SK-MEL-5 (cell line): ENCODE results near the gene PSMD1. TPM values are rescaled to one million over a fixed set of nuclear protein-coding genes. Genes with fewer than 3 reads are reported as not detected.
A peak's percentile ranks its signal among the peaks of the same experiment; 100 is the strongest.
"Not testable (repeated sequence)": the region's sequence is repeated elsewhere in the genome, so short reads cannot be mapped to it uniquely, and the experiment has no call there.

ENCODE experiments used
- DNase-seq: peaks from one replicate; pipeline ENCODE4 v3.0.0-alpha.2; 2016; ENCODE audit warnings: low read depth, low spot score
- in situ Hi-C: cut with HindIII; loops from 2 replicates; pipeline ENCODE4 v1.10.0; 2016; ENCODE audit warnings: low sequenced_read_pairs, high pct_unique_total_duplicates, low pct_unique_long_range_greater_than_20kb
- polyA plus RNA-seq, 2 experiments: library from polyadenylated mRNA; depleted of rRNA; stranded (reverse); fragments of >200 nt; gene quantifications; 2 replicates each; pipeline ENCODE4 v1.2.3, GENCODE V29; 2015
- total RNA-seq: library from RNA; depleted of rRNA; stranded (reverse); fragments of >200 nt; shearing (Covaris generic); gene quantifications from 2 replicates; pipeline ENCODE4 v1.2.3, GENCODE V29; 2014; rRNA removed

The PSMD1 gene
- total RNA-seq: 108 and 114 TPM in 2 replicates
- polyA plus RNA-seq (2015; cell fraction: cytosol; rRNA removed): 83.3 and 95.4 TPM in 2 replicates
- 86.2 and 101 TPM in 2 replicates for polyA plus RNA-seq (2015; cell fraction: nucleus; rRNA removed)

- in situ Hi-C loops: no loop called here
- DNase-seq: peak; percentile 92
Observed at GRCh38 chr2:231056453-231057416, at the start of gene PSMD1. PSMD1 (plus strand) TSS chr2:231056867; CDS start chr2:231057026, 159 bp downstream.

GRCh38 chr2:231007286-231008098 is 49.2 kb upstream of the PSMD1 start:
- no peak for DNase-seq
- in situ Hi-C loops: no loop called here

GRCh38 chr2:231008131-231008530 is 48.5 kb upstream of the PSMD1 start:
- in situ Hi-C loops: no loop called here
- DNase-seq: no peak

GRCh38 chr2:231009236-231009919 is 47.3 kb upstream of the PSMD1 start:
- no peak for DNase-seq
- in situ Hi-C loops: no loop called here

GRCh38 chr2:231010201-231010730 is 46.4 kb upstream of the PSMD1 start:
- DNase-seq: no peak
- in situ Hi-C loops: no loop called here

- DNase-seq: no peak
Observed at GRCh38 chr2:231011526-231011925, 45.1 kb upstream of the PSMD1 start.

GRCh38 chr2:231012463-231012862 is 44.2 kb upstream of the PSMD1 start:
- in situ Hi-C loops: no loop called here
- no peak for DNase-seq

More at GRCh38 chr2:231011526-231011925, 45.1 kb upstream of the PSMD1 start:
- in situ Hi-C loops: no loop called here

- DNase-seq: no peak
- in situ Hi-C loops: no loop called here
Observed at GRCh38 chr2:231013820-231014219, 42.8 kb upstream of the PSMD1 start.

GRCh38 chr2:231015478-231015877 is 41.2 kb upstream of the PSMD1 start:
- in situ Hi-C loops: no loop called here
- DNase-seq: no peak

- no peak for DNase-seq
- in situ Hi-C loops: no loop called here
Observed at GRCh38 chr2:231015926-231016325, 40.7 kb upstream of the PSMD1 start.

GRCh38 chr2:231016566-231017230 is 40.0 kb upstream of the PSMD1 start:
- in situ Hi-C loops: no loop called here
- DNase-seq: no peak

- peak; percentile 68 for DNase-seq
Observed at GRCh38 chr2:231017231-231017598, 39.5 kb upstream of the PSMD1 start.

GRCh38 chr2:231018184-231018583 is 38.5 kb upstream of the PSMD1 start:
- DNase-seq: no peak
- in situ Hi-C loops: no loop called here

More at GRCh38 chr2:231017231-231017598, 39.5 kb upstream of the PSMD1 start:
- in situ Hi-C loops: no loop called here

- DNase-seq, in situ Hi-C loops: not testable (repeated sequence)
Observed at GRCh38 chr2:231025059-231025458, 31.6 kb upstream of the PSMD1 start.

GRCh38 chr2:231028889-231029288 is 27.8 kb upstream of the PSMD1 start:
- DNase-seq: no peak
- in situ Hi-C loops: no loop called here

GRCh38 chr2:231029563-231029962 is 27.1 kb upstream of the PSMD1 start:
- in situ Hi-C loops: no loop called here
- DNase-seq: no peak

- no peak for DNase-seq
- in situ Hi-C loops: no loop called here
Observed at GRCh38 chr2:231030725-231031124, 25.9 kb upstream of the PSMD1 start.
